Nephron (organoid): Measurements from ENCODE around the gene APCDD1L.

ENCODE experiments used
- H3K27ac Mint-ChIP-seq, 3 experiments: 2 replicates each; pipeline ENCODE4 v1.8.0; 2020; ENCODE audit warnings: mixed read lengths in 3 of 3, mild to moderate bottlenecking in 2 of 3, moderate library complexity in 1 of 3
- H3K27me3 Mint-ChIP-seq: 2 replicates; pipeline ENCODE4 v1.8.0; 2021; ENCODE audit warnings: low read depth, mild to moderate bottlenecking, moderate library complexity, mixed read lengths
- H3K36me3 Mint-ChIP-seq: 2 replicates; pipeline ENCODE4 v1.8.0; 2020; ENCODE audit warnings: low read depth, mixed read lengths
- H3K4me1 Mint-ChIP-seq: 2 replicates; pipeline ENCODE4 v1.8.0; 2020; ENCODE audit warnings: mixed read lengths
- H3K4me3 Mint-ChIP-seq, 3 experiments: 2 replicates each; pipeline ENCODE4 v1.8.0; 2020; ENCODE audit warnings: mild to moderate bottlenecking in 3 of 3, mixed read lengths in 3 of 3, moderate library complexity in 2 of 3
- H3K9me3 Mint-ChIP-seq: 2 replicates; pipeline ENCODE4 v1.8.0; 2020; ENCODE audit warnings: mixed read lengths
- TF ChIP-seq, protein P1 (sequence below), 3 experiments: fragments of 200-600 bp; sonication (generic); IDR thresholded peaks; one replicate each; pipeline ENCODE4 v1.5.0; 2021; ENCODE audit warnings: antibody characterized with exemption in 3 of 3; ENCODE audit not compliant: unreplicated experiment in 3 of 3

The APCDD1L gene

GRCh38 chr20:58523072-58523970 lies 8.1 kb upstream of the APCDD1L start:
- Mint-ChIP-seq H3K9me3 (peaks cover 39% of the 10 kb centered on the region), H3K4me3 (peak overlapping the region in 2 of 3 experiments; percentile 16 to 45), H3K27ac (peak overlapping the region; percentile 52 to 89 (median 75)), H3K4me1 (peaks cover 35% of the 10 kb centered on the region), H3K27me3 (peaks cover 10% of the 10 kb centered on the region), H3K36me3 (peaks cover 5% of the 10 kb centered on the region)
- TF ChIP-seq, protein P1, sequence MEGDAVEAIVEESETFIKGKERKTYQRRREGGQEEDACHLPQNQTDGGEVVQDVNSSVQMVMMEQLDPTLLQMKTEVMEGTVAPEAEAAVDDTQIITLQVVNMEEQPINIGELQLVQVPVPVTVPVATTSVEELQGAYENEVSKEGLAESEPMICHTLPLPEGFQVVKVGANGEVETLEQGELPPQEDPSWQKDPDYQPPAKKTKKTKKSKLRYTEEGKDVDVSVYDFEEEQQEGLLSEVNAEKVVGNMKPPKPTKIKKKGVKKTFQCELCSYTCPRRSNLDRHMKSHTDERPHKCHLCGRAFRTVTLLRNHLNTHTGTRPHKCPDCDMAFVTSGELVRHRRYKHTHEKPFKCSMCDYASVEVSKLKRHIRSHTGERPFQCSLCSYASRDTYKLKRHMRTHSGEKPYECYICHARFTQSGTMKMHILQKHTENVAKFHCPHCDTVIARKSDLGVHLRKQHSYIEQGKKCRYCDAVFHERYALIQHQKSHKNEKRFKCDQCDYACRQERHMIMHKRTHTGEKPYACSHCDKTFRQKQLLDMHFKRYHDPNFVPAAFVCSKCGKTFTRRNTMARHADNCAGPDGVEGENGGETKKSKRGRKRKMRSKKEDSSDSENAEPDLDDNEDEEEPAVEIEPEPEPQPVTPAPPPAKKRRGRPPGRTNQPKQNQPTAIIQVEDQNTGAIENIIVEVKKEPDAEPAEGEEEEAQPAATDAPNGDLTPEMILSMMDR (IDR thresholded peaks at IDR 0.05; ENCODE audit: unreplicated experiment in 3 of 3), result no peak

- peaks cover 37% of the 10 kb centered on the region for H3K9me3 Mint-ChIP-seq
- peak overlapping the region; percentile 52 to 89 (median 75) for H3K27ac Mint-ChIP-seq
- peak overlapping the region in 1 of 3 experiments; percentile 45 for H3K4me3 Mint-ChIP-seq
- peaks cover 5% of the 10 kb centered on the region for H3K36me3 Mint-ChIP-seq
- TF ChIP-seq, protein P1 (IDR thresholded peaks at IDR 0.05; ENCODE audit: unreplicated experiment in 3 of 3), result no peak
- peaks cover 10% of the 10 kb centered on the region for H3K27me3 Mint-ChIP-seq
- H3K4me1 Mint-ChIP-seq, result peaks cover 37% of the 10 kb centered on the region
These were observed 7.5 kb upstream of the APCDD1L start for GRCh38 chr20:58522666-58523065.

- Mint-ChIP-seq H3K4me3 (no peak overlapping the region), H3K27me3 (peaks cover 10% of the 10 kb centered on the region), H3K4me1 (peaks cover 40% of the 10 kb centered on the region), H3K36me3 (peaks cover 5% of the 10 kb centered on the region), H3K27ac (no peak overlapping the region), H3K9me3 (peaks cover 28% of the 10 kb centered on the region)
- TF ChIP-seq, protein P1 (IDR thresholded peaks at IDR 0.05; ENCODE audit: unreplicated experiment in 3 of 3), result no peak
These were observed 6.6 kb upstream of the APCDD1L start for GRCh38 chr20:58521763-58522162.

DNA sequence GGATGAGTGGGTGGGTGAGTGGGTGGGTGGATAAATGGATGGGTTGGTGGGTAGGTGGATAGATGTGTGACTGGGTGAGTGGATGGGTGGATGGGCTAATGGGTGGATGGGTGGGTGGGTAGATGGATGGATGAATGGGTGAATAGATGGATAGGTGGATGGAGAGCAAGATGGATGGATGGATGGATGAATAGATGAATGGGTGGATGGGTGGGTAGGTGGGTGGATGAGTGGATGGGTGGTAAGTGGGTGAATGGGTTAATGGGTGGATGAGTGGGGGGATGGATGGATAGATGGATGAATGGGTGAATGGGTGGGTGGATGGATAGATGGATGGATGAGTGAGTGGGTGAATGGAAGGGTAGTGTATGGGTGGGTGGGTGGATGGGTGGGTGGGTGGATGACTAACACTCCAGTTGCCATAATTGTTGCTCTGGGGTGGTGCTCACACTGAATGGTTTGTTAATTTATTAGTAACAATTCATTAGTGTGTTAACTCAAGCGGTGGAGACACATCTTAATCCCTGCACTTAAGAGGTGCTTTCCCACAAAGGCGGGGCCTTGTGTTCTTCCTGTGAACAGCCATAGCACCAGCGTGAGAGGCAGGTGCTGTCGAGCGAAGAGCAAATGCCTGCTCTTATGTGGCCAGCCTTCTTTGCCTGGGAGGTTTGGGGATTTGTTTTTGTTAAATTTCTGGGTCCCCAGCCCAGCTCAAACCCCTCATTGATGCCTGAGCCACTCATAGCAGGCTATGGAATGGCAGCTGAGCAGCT lies 4.9 kb upstream of the APCDD1L start:
- Mint-ChIP-seq H3K4me1 (peaks cover 40% of the 10 kb centered on the region), H3K36me3 (no peaks in the 10 kb centered on the region), H3K9me3 (peaks cover 11% of the 10 kb centered on the region), H3K4me3 (no peak overlapping the region), H3K27ac (no peak overlapping the region), H3K27me3 (peaks cover 10% of the 10 kb centered on the region)
- TF ChIP-seq, protein P1 (IDR thresholded peaks at IDR 0.05; ENCODE audit: unreplicated experiment in 3 of 3), result no peak

- peaks cover 4% of the 10 kb centered on the region for H3K9me3 Mint-ChIP-seq
- peak overlapping the region; percentile 31 to 83 (median 83) for H3K27ac Mint-ChIP-seq
- H3K4me1 Mint-ChIP-seq, result peaks cover 37% of the 10 kb centered on the region
- no peaks in the 10 kb centered on the region for H3K36me3 Mint-ChIP-seq
- H3K27me3 Mint-ChIP-seq, result peaks cover 8% of the 10 kb centered on the region
- TF ChIP-seq, protein P1 (IDR thresholded peaks at IDR 0.05; ENCODE audit: unreplicated experiment in 3 of 3), result no peak
- H3K4me3 Mint-ChIP-seq, result no peak overlapping the region
These were observed 3.8 kb upstream of the APCDD1L start for GRCh38 chr20:58518896-58519593.
